ENCODE results near the gene ELOVL2. TPM values are rescaled to one million over a fixed set of nuclear protein-coding genes. Genes with fewer than 3 reads are reported as not detected.

The ELOVL2 gene
- total RNA-seq, 2 experiments from 2014 or later, result not detected

DNA sequence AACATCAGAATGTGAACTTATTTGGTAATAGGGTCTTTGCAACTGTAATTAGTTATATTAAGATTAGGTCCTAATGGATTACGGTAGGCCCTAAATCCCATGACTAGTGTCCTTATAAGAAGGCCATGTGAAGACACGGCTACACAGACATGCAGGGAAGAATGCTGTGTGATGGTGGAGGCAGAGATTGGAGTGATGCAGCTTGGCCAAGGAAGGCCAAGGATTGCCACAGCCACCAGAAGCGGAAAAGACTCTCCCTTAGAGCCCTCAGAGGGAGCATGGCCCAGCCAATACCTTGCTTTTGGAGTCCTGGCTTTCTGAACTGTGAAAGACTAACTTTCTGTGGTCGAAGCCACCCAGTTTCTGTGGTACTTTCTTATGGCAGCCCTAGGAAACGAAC, 39.9 kb upstream of the ELOVL2 start:
- POLR2A ChIA-PET, result no interaction called here
- H3K27ac ChIP-seq (ENCODE audit: low read depth in 1 of 2, low read length in 2 of 2), result no peak overlapping the region
- Mint-ChIP-seq H3K27ac (no peak overlapping the region), H3K27me3 (no peaks in the 10 kb centered on the region), H3K36me3 (ENCODE audit: low read depth) (no peaks in the 10 kb centered on the region), H3K9me3 (no peaks in the 10 kb centered on the region), H3K4me1 (ENCODE audit: low read depth) (no peaks in the 10 kb centered on the region), H3K4me3 (no peak overlapping the region)
- ATAC-seq (ENCODE audit: poor library complexity) (no peak), DNase-seq (no peak)
- intact Hi-C loops (cut with DNase I, micrococcal nuclease), result no loop called here
- no peak overlapping the region for H3K4me3 ChIP-seq (ENCODE audit: low read length)
- no peak for TF ChIP-seq CTCF (IDR thresholded peaks at IDR 0.05)
- H3K4me1 ChIP-seq (ENCODE audit: insufficient read depth, low read length), result no peaks in the 10 kb centered on the region
- CTCF ChIA-PET, result interaction anchor here (0.8 kb wide), 1 partner anchor 10 kb away, joined by 3 read pairs; the partner anchor contains the start of gene SMIM13
- H3K36me3 ChIP-seq (ENCODE audit: insufficient read depth, low read length), result no peaks in the 10 kb centered on the region
- no peaks in the 10 kb centered on the region for H3K27me3 ChIP-seq (ENCODE audit: control insufficient read depth in 1 of 2, insufficient read depth in 2 of 2, low read length in 2 of 2)
- H3K9me3 ChIP-seq (ENCODE audit: control insufficient read depth in 1 of 2, insufficient read depth in 1 of 2, low read length in 2 of 2), result no peaks in the 10 kb centered on the region

DNA sequence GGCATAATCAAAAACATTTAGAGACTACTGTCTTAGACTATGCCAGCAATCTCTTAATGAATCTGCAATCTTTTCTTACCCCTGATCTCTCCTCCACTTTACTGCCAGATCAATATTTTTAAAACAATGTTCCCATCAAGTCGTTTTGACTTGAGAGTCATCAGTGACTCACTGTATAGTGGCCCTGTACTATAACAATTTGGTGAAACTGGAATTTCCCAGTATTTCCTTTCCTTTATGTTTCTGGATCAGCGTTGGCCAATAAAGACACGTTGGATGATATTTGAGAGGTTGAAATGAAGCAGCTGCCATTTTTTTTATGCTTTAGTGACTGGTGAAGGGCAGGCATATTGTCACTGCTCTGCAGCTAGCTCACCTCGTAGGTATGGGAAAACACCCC, 39.4 kb upstream of the ELOVL2 start:
- no peak overlapping the region for H3K4me3 ChIP-seq (ENCODE audit: low read length)
- no peaks in the 10 kb centered on the region for H3K4me1 ChIP-seq (ENCODE audit: insufficient read depth, low read length)
- no peak for ATAC-seq (ENCODE audit: poor library complexity)
- ChIA-PET CTCF (no interaction called here), POLR2A (no interaction called here)
- Mint-ChIP-seq H3K27ac (no peak overlapping the region), H3K36me3 (ENCODE audit: low read depth) (no peaks in the 10 kb centered on the region), H3K4me3 (no peak overlapping the region), H3K4me1 (ENCODE audit: low read depth) (no peaks in the 10 kb centered on the region), H3K27me3 (no peaks in the 10 kb centered on the region), H3K9me3 (no peaks in the 10 kb centered on the region)
- no peak overlapping the region for H3K27ac ChIP-seq (ENCODE audit: low read depth in 1 of 2, low read length in 2 of 2)
- no peak for DNase-seq
- H3K36me3 ChIP-seq (ENCODE audit: insufficient read depth, low read length), result no peaks in the 10 kb centered on the region
- TF ChIP-seq CTCF (IDR thresholded peaks at IDR 0.05), result no peak
- H3K9me3 ChIP-seq (ENCODE audit: control insufficient read depth in 1 of 2, insufficient read depth in 1 of 2, low read length in 2 of 2), result no peaks in the 10 kb centered on the region
- intact Hi-C loops (cut with DNase I, micrococcal nuclease), result no loop called here
- H3K27me3 ChIP-seq (ENCODE audit: control insufficient read depth in 1 of 2, insufficient read depth in 2 of 2, low read length in 2 of 2), result no peaks in the 10 kb centered on the region

GRCh38 chr6:11080296-11080695, 36.2 kb upstream of the ELOVL2 start:
- H3K4me1 Mint-ChIP-seq (ENCODE audit: low read depth), result no peaks in the 10 kb centered on the region
- intact Hi-C loops (cut with DNase I, micrococcal nuclease), result no loop called here
- ATAC-seq (ENCODE audit: poor library complexity) (no peak), DNase-seq (no peak)
- H3K4me3 ChIP-seq (ENCODE audit: low read length), result no peak overlapping the region
- H3K27ac ChIP-seq (ENCODE audit: low read depth in 1 of 2, low read length in 2 of 2), result no peak overlapping the region
- H3K9me3 Mint-ChIP-seq, result no peaks in the 10 kb centered on the region
- H3K4me3 Mint-ChIP-seq, result no peak overlapping the region
- H3K36me3 Mint-ChIP-seq (ENCODE audit: low read depth), result no peaks in the 10 kb centered on the region
- TF ChIP-seq CTCF (IDR thresholded peaks at IDR 0.05), result no peak
- no peak overlapping the region for H3K27ac Mint-ChIP-seq
- CTCF ChIA-PET, result no interaction called here
- H3K4me1 ChIP-seq (ENCODE audit: insufficient read depth, low read length), result no peaks in the 10 kb centered on the region
- no peaks in the 10 kb centered on the region for H3K36me3 ChIP-seq (ENCODE audit: insufficient read depth, low read length)
- H3K27me3 Mint-ChIP-seq, result no peaks in the 10 kb centered on the region
- no peaks in the 10 kb centered on the region for H3K9me3 ChIP-seq (ENCODE audit: control insufficient read depth in 1 of 2, insufficient read depth in 1 of 2, low read length in 2 of 2)
- no peaks in the 10 kb centered on the region for H3K27me3 ChIP-seq (ENCODE audit: control insufficient read depth in 1 of 2, insufficient read depth in 2 of 2, low read length in 2 of 2)
- POLR2A ChIA-PET, result interaction anchor here (1.1 kb wide), 1 partner anchor 13 kb away, joined by 3 read pairs; the partner anchor contains the start of gene SMIM13

Data from CD4-positive, alpha-beta T cell (primary cell).